Pancreas (tissue), 10 donors: ENCODE results near the gene FAM193A. TPM values are rescaled to one million over a fixed set of nuclear protein-coding genes. Genes with fewer than 3 reads are reported as not detected.
"Not testable (repeated sequence)": the region's sequence is repeated elsewhere in the genome, so short reads cannot be mapped to it uniquely, and the experiment has no call there.

Experiments
- ATAC-seq, 4 donors: fragments of 200-7000 bp; cut with Tn5 transposase; one replicate each; pipeline versions ENCODE4 v1.8.0 to v1.9.1; 2020; ENCODE audit warnings: mild to moderate bottlenecking in 4 of 4, moderate library complexity in 4 of 4
- DNase-seq, 6 donors: peaks; one replicate each; pipeline ENCODE4 v3.0.0-alpha.2; 2020
- FAIRE-seq: peaks from 2 replicates; lab custom pipeline; 2012; peaks lifted over from hg19 to GRCh38; lab: Jason Lieb, UNC
- H3K27ac ChIP-seq, 4 donors: fragments of 200-600 bp; sonication (generic); 1 replicate in 3 of 4; 2 replicates in 1 of 4; pipeline versions ENCODE4 v1.5.0 to v1.8.0; 2020
- H3K27me3 ChIP-seq, 4 donors: fragments of 200-600 bp; one replicate each; pipeline ENCODE4 v1.8.0; 2021
- H3K36me3 ChIP-seq, 3 donors: fragments of 200-600 bp; sonication (generic) in 1 of 3; one replicate each; pipeline versions ENCODE4 v1.5.0 to v1.8.0; 2020 to 2021
- H3K4me1 ChIP-seq, 3 donors: fragments of 200-600 bp; one replicate each; pipeline ENCODE4 v1.8.0; 2021
- H3K4me3 ChIP-seq, 4 donors: fragments of 200-600 bp; sonication (generic) in 2 of 4; one replicate each; pipeline versions ENCODE4 v1.5.0 to v1.8.0; 2020 to 2021
- H3K9me3 ChIP-seq, 4 donors: fragments of 200-600 bp; one replicate each; pipeline ENCODE4 v1.8.0; 2021
- CTCF ChIP-seq, 4 donors: fragments of 200-600 bp; sonication (generic) in 3 of 4; IDR thresholded peaks; one replicate each; pipeline versions ENCODE4 v1.5.0 to v1.8.0; 2021; ENCODE audit warnings: antibody characterized with exemption in 4 of 4
- WGBS, 2 donors: extraction: QIAGEN DNeasy Blood & Tissue Kit; methylation state at CpG; one replicate each; pipeline ENCODE4 v1.1.7; 2013; 5-methylcytosine and 5-hydroxymethylcytosine counted together
- intact Hi-C, 3 donors: fragments of 100-400 bp; cut with DNase I; formaldehyde crosslinking; loops; one replicate each; pipeline versions ENCODE4 v1.11.1 to v1.14.2; 2022
- polyA plus RNA-seq, 2 donors: library from polyadenylated mRNA; stranded (reverse); fragments of 200-250 nt; gene quantifications; one replicate each; pipeline ENCODE4 v1.2.3, GENCODE V29; 2013
- total RNA-seq, 6 donors: library from RNA; stranded (reverse); fragmentation: NEBNext Ultra II Directional in 4 of 6; extraction: Animal tissue kit (Norgen Biotek cat#: 25700) in 4 of 6; gene quantifications; one replicate each; pipeline versions ENCODE4 v1.2.1 to v1.2.4, GENCODE V29; 2021 to 2023
- donor health status: healthy with polysubstance abuse.
- donor health status: DM: no; HTN: no; CAD: no; lungs with moderate emphysema.
- donor health status: DM: no; HTN: no; CAD: no.
- donor health status: control.
- donor health status: control.
- donor health status: Bipolar disorder and iron deficiency.
- donor health status: DM: yes; HTN: yes; CAD: no.
- donor health status: DM: no; HTN: no; CAD: no.
- donor health status: DM: no; HTN: no; CAD: no.
- donor health status: DM: yes; HTN: yes; CAD: no.

FAM193A gene
- total and polyA plus RNA-seq, 8 donors, result 10.1 to 17.0 (median 10.7) TPM

- ATAC-seq (no peak), DNase-seq (no peak), FAIRE-seq (no peak)
- no peak overlapping the region for H3K4me3 ChIP-seq
- H3K27me3 ChIP-seq, result no peaks in the 10 kb centered on the region
- no peaks in the 10 kb centered on the region for H3K9me3 ChIP-seq
- H3K36me3 ChIP-seq, result no peaks in the 10 kb centered on the region
- WGBS, 2 donors, result 80 to 81% methylated on average over 3 of the region's 3 CpGs
- intact Hi-C loops, result no loop called here
- no peak for TF ChIP-seq CTCF (IDR thresholded peaks at IDR 0.05)
- H3K27ac ChIP-seq, result no peak overlapping the region
- H3K4me1 ChIP-seq, result peaks cover 13 to 19% (median 15%) of the 10 kb centered on the region in 3 donors
Observed at GRCh38 chr4:2757426-2757825, 221.0 kb downstream of the FAM193A start.

- TF ChIP-seq CTCF (IDR thresholded peaks at IDR 0.05), result no peak
- no peaks in the 10 kb centered on the region for H3K27me3 ChIP-seq
- peak overlapping the region; percentile 46 to 95 (median 88) for H3K27ac ChIP-seq
- no peaks in the 10 kb centered on the region for H3K9me3 ChIP-seq
- peaks cover 13 to 18% (median 15%) of the 10 kb centered on the region in 3 donors for H3K4me1 ChIP-seq
- H3K36me3 ChIP-seq, result no peaks in the 10 kb centered on the region
- FAIRE-seq (no peak), ATAC-seq (peak; percentile 59 to 83 (median 74)), DNase-seq (peak; percentile 74 to 88 (median 80))
- 34 to 37% methylated on average over 14 of the region's 14 CpGs for WGBS, 2 donors
- intact Hi-C loops, result loop anchor here in 2 of 3 donors (10.0 kb wide), 2 partner anchors 174 to 274 kb away; no protein-coding TSS in a partner anchor
- no peak overlapping the region for H3K4me3 ChIP-seq
Observed at GRCh38 chr4:2761035-2761923, 224.8 kb downstream of the FAM193A start.

GRCh38 chr4:2762048-2762447 is 225.6 kb downstream of the FAM193A start:
- 49 to 74% methylated on average over 5 of the region's 5 CpGs for WGBS, 2 donors
- DNase-seq (no peak), FAIRE-seq (no peak), ATAC-seq (no peak)
- H3K9me3 ChIP-seq, result no peaks in the 10 kb centered on the region
- peak overlapping the region; percentile 46 to 95 (median 88) for H3K27ac ChIP-seq
- peaks cover 13 to 18% (median 15%) of the 10 kb centered on the region in 3 donors for H3K4me1 ChIP-seq
- no peaks in the 10 kb centered on the region for H3K36me3 ChIP-seq
- no peaks in the 10 kb centered on the region for H3K27me3 ChIP-seq
- intact Hi-C loops, result loop anchor here in 2 of 3 donors (10.0 kb wide), 2 partner anchors 173 to 273 kb away; no protein-coding TSS in a partner anchor
- H3K4me3 ChIP-seq, result no peak overlapping the region
- no peak for TF ChIP-seq CTCF (IDR thresholded peaks at IDR 0.05)

GRCh38 chr4:2762486-2763370 is 226.3 kb downstream of the FAM193A start:
- intact Hi-C loops, result loop anchor here in 2 of 3 donors (10.0 kb wide), 2 partner anchors 172 to 272 kb away; no protein-coding TSS in a partner anchor
- FAIRE-seq, H3K4me3 ChIP-seq, H3K36me3 ChIP-seq, H3K9me3 ChIP-seq, DNase-seq, ATAC-seq, H3K27me3 ChIP-seq: not testable (repeated sequence)
- Histone ChIP-seq H3K27ac (peak overlapping the region in 2 of 4 donors; percentile 94 to 95), H3K4me1 (peaks cover 13 to 18% (median 15%) of the 10 kb centered on the region in 3 donors)
- 93% methylated on average over 36 to 41 of the region's 42 CpGs for WGBS, 2 donors
